Measurements from ENCODE around the gene CD2.

GRCh38 chr1:116769104-116769452 is 14.8 kb downstream of the CD2 start:
- TF ChIP-seq ZBTB7A (IDR thresholded peaks at IDR 0.05; ENCODE audit: low read depth) (no peak), USF1 (IDR thresholded peaks at IDR 0.05) (no peak), FOXM1 (IDR thresholded peaks at IDR 0.05; ENCODE audit: borderline replicate concordance, low read depth) (no peak), YY1 (IDR thresholded peaks at IDR 0.05; ENCODE audit: low read depth) (no peak), MAX (IDR thresholded peaks at IDR 0.05) (no peak), NFIC (IDR thresholded peaks at IDR 0.05) (no peak), TCF12 (IDR thresholded peaks at IDR 0.05; ENCODE audit: low read depth) (no peak)

All from Ishikawa (cell line).